ENCODE results near the gene PSMC3. TPM values are rescaled to one million over a fixed set of nuclear protein-coding genes. Genes with fewer than 3 reads are reported as not detected.

Gene PSMC3
- polyA plus RNA-seq, 1 experiment: 191 TPM

- Histone ChIP-seq H3K36me3 (ENCODE audit: control insufficient read depth, insufficient read depth, low read length) (no peaks in the 10 kb centered on the region), H3K4me3 (ENCODE audit: low read depth, low read length) (no peak overlapping the region), H3K27me3 (ENCODE audit: control insufficient read depth, insufficient read depth, low read length) (no peaks in the 10 kb centered on the region)
- POLR2A ChIA-PET: interaction anchor here (0.9 kb wide), 1 partner anchor 11 kb away, joined by 6 read pairs; no protein-coding TSS in a partner anchor
- peak; percentile 54 for DNase-seq (ENCODE audit: low read depth)
- CTCF ChIA-PET: interaction anchor here (0.8 to 1.5 kb wide), 2 partner anchors 25 to 60 kb away, joined by 3 read pairs; partner anchors contain the start of gene SLC39A13
- no peak for TF ChIP-seq CTCF (IDR thresholded peaks at IDR 0.05; ENCODE audit: insufficient read depth, low read depth, low read length)
These were observed 8.0 kb upstream of the PSMC3 start for GRCh38 chr11:47434011-47434786.

GRCh38 chr11:47433157-47433556, 6.9 kb upstream of the PSMC3 start:
- POLR2A ChIA-PET: no interaction called here

GRCh38 chr11:47431356-47432083, 5.3 kb upstream of the PSMC3 start:
- Histone ChIP-seq H3K27me3 (ENCODE audit: control insufficient read depth, insufficient read depth, low read length) (no peaks in the 10 kb centered on the region), H3K4me3 (ENCODE audit: low read depth, low read length) (no peak overlapping the region), H3K36me3 (ENCODE audit: control insufficient read depth, insufficient read depth, low read length) (no peaks in the 10 kb centered on the region)
- DNase-seq (ENCODE audit: low read depth): no peak
- POLR2A ChIA-PET: no interaction called here
- no peak for TF ChIP-seq CTCF (IDR thresholded peaks at IDR 0.05; ENCODE audit: insufficient read depth, low read depth, low read length)
- CTCF ChIA-PET: no interaction called here

More at GRCh38 chr11:47433157-47433556, 6.9 kb upstream of the PSMC3 start:
- TF ChIP-seq CTCF (IDR thresholded peaks at IDR 0.05; ENCODE audit: insufficient read depth, low read depth, low read length): no peak
- CTCF ChIA-PET: interaction anchor here (1.5 kb wide), 1 partner anchor 24 kb away, joined by 3 read pairs; the partner anchor contains the start of gene SLC39A13
- Histone ChIP-seq H3K4me3 (ENCODE audit: low read depth, low read length) (no peak overlapping the region), H3K36me3 (ENCODE audit: control insufficient read depth, insufficient read depth, low read length) (no peaks in the 10 kb centered on the region), H3K27me3 (ENCODE audit: control insufficient read depth, insufficient read depth, low read length) (no peaks in the 10 kb centered on the region)
- peak; percentile 46 for DNase-seq (ENCODE audit: low read depth)

- Histone ChIP-seq H3K27me3 (ENCODE audit: control insufficient read depth, insufficient read depth, low read length) (no peaks in the 10 kb centered on the region), H3K36me3 (ENCODE audit: control insufficient read depth, insufficient read depth, low read length) (no peaks in the 10 kb centered on the region), H3K4me3 (ENCODE audit: low read depth, low read length) (no peak overlapping the region)
- POLR2A ChIA-PET: no interaction called here
- no peak for DNase-seq (ENCODE audit: low read depth)
- no peak for TF ChIP-seq CTCF (IDR thresholded peaks at IDR 0.05; ENCODE audit: insufficient read depth, low read depth, low read length)
- CTCF ChIA-PET: no interaction called here
These were observed 4.3 kb upstream of the PSMC3 start for GRCh38 chr11:47430524-47430923.

GRCh38 chr11:47425611-47426010, 628 bp downstream of the PSMC3 start:
- ChIA-PET POLR2A (no interaction called here), CTCF (interaction anchor here (0.9 to 2.8 kb wide), 4 partner anchors 10 to 51 kb away, joined by 3 to 15 read pairs (median 4); no protein-coding TSS in a partner anchor)
- no peaks in the 10 kb centered on the region for H3K27me3 ChIP-seq (ENCODE audit: control insufficient read depth, insufficient read depth, low read length)
- peaks cover 25% of the 10 kb centered on the region for H3K36me3 ChIP-seq (ENCODE audit: control insufficient read depth, insufficient read depth, low read length)
- no peak for DNase-seq (ENCODE audit: low read depth)
- no peak for TF ChIP-seq CTCF (IDR thresholded peaks at IDR 0.05; ENCODE audit: insufficient read depth, low read depth, low read length)
- peak overlapping the region; percentile 82 for H3K4me3 ChIP-seq (ENCODE audit: low read depth, low read length)
